Vagina (tissue), 2 donors: Measurements from ENCODE around the gene SPARCL1.

ENCODE experiments used
- POLR2A ChIP-seq, 2 donors: fragments of 450-650 bp; IDR thresholded peaks; one replicate each; pipeline ENCODE4 v1.6.1; 2017; ENCODE audit warnings: antibody characterized with exemption in 2 of 2, mild to moderate bottlenecking in 2 of 2, moderate library complexity in 2 of 2
- POLR2AphosphoS5 ChIP-seq, 2 donors: sonication (generic); formaldehyde crosslinking; IDR thresholded peaks; one replicate each; pipeline ENCODE4 v1.9.0; 2017; ENCODE audit warnings: antibody characterized with exemption in 2 of 2, mild to moderate bottlenecking in 2 of 2, low read depth in 1 of 2; ENCODE audit not compliant: insufficient read depth in 1 of 2
- TF ChIP-seq, protein P1 (sequence below), 3 experiments: fragments of 450-650 bp in 2 of 3; fragments of 200-600 bp in 1 of 3; sonication (generic) in 1 of 3; IDR thresholded peaks; one replicate each; pipeline ENCODE4 v1.5.1; 2017 to 2019; ENCODE audit warnings: antibody characterized with exemption in 3 of 3, mild to moderate bottlenecking in 2 of 3, moderate library complexity in 2 of 3

GRCh38 chr4:87433342-87433741 lies 95.8 kb downstream of the SPARCL1 start:
- TF ChIP-seq, protein P1, sequence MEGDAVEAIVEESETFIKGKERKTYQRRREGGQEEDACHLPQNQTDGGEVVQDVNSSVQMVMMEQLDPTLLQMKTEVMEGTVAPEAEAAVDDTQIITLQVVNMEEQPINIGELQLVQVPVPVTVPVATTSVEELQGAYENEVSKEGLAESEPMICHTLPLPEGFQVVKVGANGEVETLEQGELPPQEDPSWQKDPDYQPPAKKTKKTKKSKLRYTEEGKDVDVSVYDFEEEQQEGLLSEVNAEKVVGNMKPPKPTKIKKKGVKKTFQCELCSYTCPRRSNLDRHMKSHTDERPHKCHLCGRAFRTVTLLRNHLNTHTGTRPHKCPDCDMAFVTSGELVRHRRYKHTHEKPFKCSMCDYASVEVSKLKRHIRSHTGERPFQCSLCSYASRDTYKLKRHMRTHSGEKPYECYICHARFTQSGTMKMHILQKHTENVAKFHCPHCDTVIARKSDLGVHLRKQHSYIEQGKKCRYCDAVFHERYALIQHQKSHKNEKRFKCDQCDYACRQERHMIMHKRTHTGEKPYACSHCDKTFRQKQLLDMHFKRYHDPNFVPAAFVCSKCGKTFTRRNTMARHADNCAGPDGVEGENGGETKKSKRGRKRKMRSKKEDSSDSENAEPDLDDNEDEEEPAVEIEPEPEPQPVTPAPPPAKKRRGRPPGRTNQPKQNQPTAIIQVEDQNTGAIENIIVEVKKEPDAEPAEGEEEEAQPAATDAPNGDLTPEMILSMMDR (IDR thresholded peaks at IDR 0.05), result no peak
- no peak for TF ChIP-seq POLR2AphosphoS5 (IDR thresholded peaks at IDR 0.05; ENCODE audit: insufficient read depth in 1 of 2, low read depth in 1 of 2)
- no peak for TF ChIP-seq POLR2A (IDR thresholded peaks at IDR 0.05)
